ENCODE results near the gene PLS3. TPM values are rescaled to one million over a fixed set of nuclear protein-coding genes. Genes with fewer than 3 reads are reported as not detected.

PLS3 gene
- total RNA-seq, 3 donors from 2014 or later, result 64.6 to 79.5 (median 69.4) TPM

- Histone ChIP-seq H3K27ac (no peak overlapping the region), H3K36me3 (no peaks in the 10 kb centered on the region), H3K4me1 (no peaks in the 10 kb centered on the region), H3K27me3 (peaks cover 0 to 58% of the 10 kb centered on the region in 2 donors), H3K4me3 (no peak overlapping the region), H3K9me3 (no peaks in the 10 kb centered on the region)
- no peak for DNase-seq (ENCODE audit: low spot score in 2 of 2)
- intact Hi-C loops (cut with DNase I; ENCODE audit: low total_unique reads), result no loop called here
- TF ChIP-seq CTCF (IDR thresholded peaks at IDR 0.05) (no peak), POLR2A (IDR thresholded peaks at IDR 0.05) (no peak), POLR2AphosphoS5 (IDR thresholded peaks at IDR 0.05) (no peak)
Measured at GRCh38 chrX:115531818-115532403, 29.1 kb upstream of the PLS3 start.

- DNase-seq (ENCODE audit: low spot score in 2 of 2), result no peak
- peaks cover 0 to 49% of the 10 kb centered on the region in 2 donors for H3K27me3 ChIP-seq
- no peak overlapping the region for H3K4me3 ChIP-seq
- intact Hi-C loops (cut with DNase I; ENCODE audit: low total_unique reads), result no loop called here
- no peaks in the 10 kb centered on the region for H3K9me3 ChIP-seq
- no peaks in the 10 kb centered on the region for H3K36me3 ChIP-seq
- no peaks in the 10 kb centered on the region for H3K4me1 ChIP-seq
- H3K27ac ChIP-seq, result no peak overlapping the region
- no peak for TF ChIP-seq POLR2A (IDR thresholded peaks at IDR 0.05)
Measured at GRCh38 chrX:115533485-115533884, 27.5 kb upstream of the PLS3 start.

- no peak overlapping the region for H3K27ac ChIP-seq
- intact Hi-C loops (cut with DNase I; ENCODE audit: low total_unique reads), result no loop called here
- DNase-seq (ENCODE audit: low spot score in 2 of 2), result no peak
- H3K27me3 ChIP-seq, result peaks cover 0 to 43% of the 10 kb centered on the region in 2 donors
- no peaks in the 10 kb centered on the region for H3K9me3 ChIP-seq
- no peaks in the 10 kb centered on the region for H3K4me1 ChIP-seq
- H3K4me3 ChIP-seq, result no peak overlapping the region
- no peak for TF ChIP-seq CTCF (IDR thresholded peaks at IDR 0.05)
- TF ChIP-seq POLR2A (IDR thresholded peaks at IDR 0.05), result no peak
- TF ChIP-seq POLR2AphosphoS5 (IDR thresholded peaks at IDR 0.05), result no peak
- no peaks in the 10 kb centered on the region for H3K36me3 ChIP-seq
Measured at GRCh38 chrX:115534383-115534782, 26.6 kb upstream of the PLS3 start.

- Histone ChIP-seq H3K36me3 (no peaks in the 10 kb centered on the region), H3K27ac (no peak overlapping the region), H3K4me1 (no peaks in the 10 kb centered on the region), H3K9me3 (no peaks in the 10 kb centered on the region), H3K4me3 (no peak overlapping the region), H3K27me3 (peaks cover 0 to 34% of the 10 kb centered on the region in 2 donors)
- no peak for DNase-seq (ENCODE audit: low spot score in 2 of 2)
- TF ChIP-seq POLR2AphosphoS5 (IDR thresholded peaks at IDR 0.05) (no peak), POLR2A (IDR thresholded peaks at IDR 0.05) (no peak), CTCF (IDR thresholded peaks at IDR 0.05) (no peak)
- intact Hi-C loops (cut with DNase I; ENCODE audit: low total_unique reads), result no loop called here
Measured at GRCh38 chrX:115535421-115535820, 25.6 kb upstream of the PLS3 start.

- intact Hi-C loops (cut with DNase I; ENCODE audit: low total_unique reads), result no loop called here
- Histone ChIP-seq H3K27ac (no peak overlapping the region), H3K36me3 (no peaks in the 10 kb centered on the region), H3K27me3 (peaks cover 0 to 30% of the 10 kb centered on the region in 2 donors), H3K9me3 (no peaks in the 10 kb centered on the region), H3K4me3 (no peak overlapping the region), H3K4me1 (no peaks in the 10 kb centered on the region)
- TF ChIP-seq CTCF (IDR thresholded peaks at IDR 0.05), result no peak
- no peak for TF ChIP-seq POLR2AphosphoS5 (IDR thresholded peaks at IDR 0.05)
- no peak for TF ChIP-seq POLR2A (IDR thresholded peaks at IDR 0.05)
- no peak for DNase-seq (ENCODE audit: low spot score in 2 of 2)
Measured at GRCh38 chrX:115535844-115536243, 25.1 kb upstream of the PLS3 start.

Measured in breast epithelium (tissue), 4 donors.